Stimulated activated CD8-positive, alpha-beta memory T cell treated with anti-CD3 and anti-CD28 coated beads, Interleukin-15, amount 100 ng/mL, for 24 hours (primary cell): ENCODE measurements around the gene RPP30.
A peak's percentile ranks its signal among the peaks of the same experiment; 100 is the strongest.

Experiments used
- DNase-seq: peaks from one replicate; pipeline ENCODE4 v3.0.0-alpha.2; 2020; ENCODE audit warnings: low read depth

Gene RPP30

GRCh38 chr10:90871766-90872647 lies at the start of gene RPP30:
TSS of gene RPP30 (plus strand) at chr10:90871974. CDS start at chr10:90871987, 13 bp downstream.
- peak; percentile 64 for DNase-seq

- no peak for DNase-seq
These were observed 49.3 kb upstream of the RPP30 start for GRCh38 chr10:90822508-90822907.

GRCh38 chr10:90832111-90832510 lies 39.7 kb upstream of the RPP30 start:
- DNase-seq: no peak

DNA sequence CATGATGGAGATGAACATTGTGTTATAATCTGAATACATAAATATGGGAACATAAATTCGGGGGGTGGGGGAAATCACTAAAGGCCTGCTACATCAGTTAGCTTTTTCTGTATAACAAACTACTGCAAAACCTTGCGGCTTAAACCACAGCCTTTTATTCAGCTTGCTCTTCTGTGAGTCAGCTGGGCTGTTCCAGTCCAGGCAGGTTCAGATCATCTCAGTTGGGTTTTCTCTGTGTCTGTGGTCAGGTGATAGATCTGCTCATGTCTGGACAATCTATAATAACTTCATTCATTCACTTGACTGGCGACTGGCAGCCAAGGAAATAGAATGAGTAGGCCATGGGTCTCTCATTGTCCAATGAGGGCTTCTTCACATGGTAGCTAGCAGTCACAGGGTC lies 37.4 kb upstream of the RPP30 start:
- no peak for DNase-seq

DNA sequence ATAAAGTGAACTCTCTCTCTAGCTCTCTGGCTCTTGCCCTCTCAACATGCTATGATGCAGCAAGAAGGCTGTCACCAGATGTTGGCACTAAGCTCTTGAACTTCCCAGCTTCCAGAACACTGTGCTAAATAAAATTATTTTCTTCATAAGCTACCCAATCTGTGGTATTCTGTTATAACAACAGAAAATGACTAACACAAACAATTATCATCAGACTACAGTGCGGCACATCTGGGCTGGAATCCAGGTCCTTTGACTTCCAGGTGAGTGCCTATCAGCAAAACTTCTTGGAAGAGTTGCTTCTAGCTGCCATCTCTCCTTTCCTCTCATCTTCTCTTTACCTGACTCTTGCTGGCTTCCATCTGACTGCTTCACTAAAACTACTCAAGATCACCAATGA lies 34.3 kb upstream of the RPP30 start:
- DNase-seq: no peak

DNA sequence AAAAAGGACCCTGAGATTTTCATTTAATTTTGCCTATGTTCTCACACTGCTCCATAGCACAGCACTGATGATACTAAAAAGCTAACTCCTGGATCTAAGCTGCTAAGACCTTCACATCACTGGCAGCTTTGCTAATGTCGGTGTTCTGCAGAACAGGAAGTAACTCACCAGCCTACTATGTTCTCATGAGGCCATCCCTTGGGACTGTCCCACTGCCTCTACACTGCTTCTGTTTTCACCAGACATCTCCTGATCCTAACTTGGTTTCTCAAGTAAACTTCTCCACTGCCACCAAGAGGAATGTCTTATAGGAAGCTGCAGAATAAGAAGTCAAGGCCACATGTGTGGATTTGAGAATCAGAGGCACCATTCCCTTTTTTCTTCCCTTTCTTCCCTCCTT lies 29.0 kb upstream of the RPP30 start:
- no peak for DNase-seq

- DNase-seq: no peak
These were observed 26.0 kb upstream of the RPP30 start for GRCh38 chr10:90845726-90846125.

- no peak for DNase-seq
These were observed 25.0 kb upstream of the RPP30 start for GRCh38 chr10:90846746-90847145.

- DNase-seq: no peak
These were observed 24.3 kb upstream of the RPP30 start for GRCh38 chr10:90847436-90847835.

- DNase-seq: no peak
These were observed 21.6 kb upstream of the RPP30 start for GRCh38 chr10:90849956-90850749.

- DNase-seq: no peak
These were observed 16.6 kb upstream of the RPP30 start for GRCh38 chr10:90855126-90855525.

GRCh38 chr10:90856261-90856660 lies 15.5 kb upstream of the RPP30 start:
- no peak for DNase-seq

DNA sequence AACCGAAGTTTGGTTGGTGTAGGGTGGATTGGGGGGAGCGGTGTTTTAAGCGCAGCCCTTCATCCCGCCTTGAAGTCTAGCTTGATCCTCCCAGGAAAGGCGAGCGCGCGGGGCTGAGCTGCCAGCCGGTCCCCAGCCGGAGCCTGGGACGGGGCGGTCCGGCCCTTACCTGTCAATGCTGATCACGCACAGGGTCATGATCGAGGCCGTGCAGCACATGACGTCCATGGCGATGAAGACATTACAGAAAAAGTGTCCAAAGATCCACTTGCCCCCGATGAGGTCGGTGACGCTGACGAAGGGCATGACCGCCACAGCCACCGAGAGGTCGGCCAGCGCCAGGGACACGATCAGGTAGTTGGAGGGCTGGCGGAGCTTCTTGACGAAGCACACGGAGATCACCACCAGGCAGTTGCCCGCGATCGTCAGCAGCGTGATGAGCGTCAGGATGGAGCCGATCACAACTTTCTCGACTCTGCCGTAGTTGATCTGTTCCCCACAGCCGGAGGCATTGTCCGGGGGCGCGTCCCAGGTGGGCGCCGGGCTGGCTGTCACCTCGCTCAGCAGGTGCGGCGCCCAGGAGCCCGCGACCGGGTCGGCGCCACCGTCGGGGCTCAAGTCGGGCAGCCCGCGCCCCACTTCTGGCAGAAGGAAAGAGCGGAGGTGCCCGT lies 14.7 kb upstream of the RPP30 start:
- no peak for DNase-seq

DNA sequence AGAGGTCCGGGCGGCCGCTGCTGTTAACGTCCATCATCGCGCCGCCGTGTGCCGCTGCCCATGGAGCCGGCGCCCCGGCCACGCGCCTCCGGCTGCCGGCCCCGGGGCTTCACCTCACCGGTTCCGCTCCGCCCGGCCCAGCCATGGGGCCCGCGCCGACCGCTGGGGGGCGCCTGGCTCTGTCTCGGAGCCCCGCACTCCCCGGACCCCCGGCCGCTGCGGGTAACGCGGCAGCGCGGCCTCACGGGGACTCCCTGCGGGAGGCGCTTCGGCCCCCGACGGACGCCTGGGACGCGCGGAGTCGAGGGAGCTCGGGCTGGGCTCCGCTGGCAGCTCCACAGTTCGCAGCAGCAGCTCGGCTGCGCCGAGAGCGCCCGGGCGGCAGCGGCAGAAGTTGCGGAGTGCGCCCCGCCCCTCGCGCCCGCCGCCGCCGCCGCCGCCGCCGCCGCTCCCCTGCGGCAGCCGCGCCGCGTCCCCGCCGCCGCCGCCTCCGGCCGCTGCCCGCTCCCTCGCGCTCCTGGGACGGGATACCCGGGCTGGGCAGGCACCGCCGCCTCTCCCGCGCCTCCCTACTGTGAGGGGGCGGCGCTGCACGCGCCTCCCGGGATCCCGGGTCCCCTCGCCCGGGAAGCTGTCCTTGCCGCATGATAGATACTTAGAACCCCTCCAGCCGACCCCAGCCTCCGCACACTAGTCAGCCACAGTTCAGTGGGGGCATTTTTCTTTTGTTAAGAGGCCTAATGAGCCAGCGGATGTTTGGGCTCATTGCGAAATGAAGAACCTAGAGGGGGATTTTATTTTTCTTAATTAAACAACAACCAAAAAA lies 13.9 kb upstream of the RPP30 start, which contains the start of gene HTR7:
Gene HTR7, minus strand, starts transcription at position 405 of the 826 bp plus-strand sequence. Its CDS starts 368 bp downstream, at position 37.
- peak; percentile 27 for DNase-seq

DNA sequence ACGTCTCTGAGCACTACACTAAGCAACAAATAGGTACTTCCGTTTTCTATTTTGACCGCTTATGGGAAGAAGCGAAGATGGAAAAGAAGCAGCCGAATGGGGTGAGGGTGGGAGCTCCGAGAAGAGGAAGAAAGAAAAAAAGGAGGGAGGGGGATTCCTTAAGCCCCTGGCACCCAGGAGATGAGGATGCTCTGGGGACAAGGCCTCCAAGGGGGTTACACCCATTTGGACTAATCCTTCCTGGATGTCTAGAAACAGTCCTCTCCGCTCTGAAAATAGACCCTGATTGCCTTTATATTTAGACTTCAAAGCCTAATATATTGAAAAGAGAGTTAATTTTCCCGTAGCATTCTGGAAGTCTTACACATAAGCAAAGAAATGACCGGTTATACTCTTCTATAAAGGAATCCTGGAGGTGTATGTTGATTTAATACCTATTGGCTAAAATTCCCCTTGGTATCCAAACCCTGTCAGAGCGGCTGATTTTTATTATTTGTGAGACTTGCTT lies 13.3 kb upstream of the RPP30 start:
- no peak for DNase-seq

DNA sequence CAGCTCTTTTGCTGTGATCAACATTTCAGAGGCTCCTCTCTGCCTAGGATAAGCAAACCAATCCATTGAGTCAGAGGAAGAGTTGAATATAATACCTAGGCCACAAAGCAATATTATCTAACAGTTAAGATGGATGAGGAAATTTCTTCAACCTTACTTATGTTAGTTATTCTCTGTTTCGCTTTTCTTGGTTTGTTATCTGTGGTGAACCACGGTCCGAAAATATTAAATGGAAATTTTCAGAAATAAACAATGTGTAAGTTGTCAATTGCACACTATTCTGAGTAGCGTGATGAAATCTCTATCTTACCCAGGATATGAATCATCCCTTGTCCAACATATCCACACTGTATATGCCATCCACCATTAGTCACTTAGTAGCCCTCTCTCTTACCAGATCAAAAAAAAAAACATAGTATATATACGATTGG lies 12.4 kb upstream of the RPP30 start:
- DNase-seq: no peak

DNA sequence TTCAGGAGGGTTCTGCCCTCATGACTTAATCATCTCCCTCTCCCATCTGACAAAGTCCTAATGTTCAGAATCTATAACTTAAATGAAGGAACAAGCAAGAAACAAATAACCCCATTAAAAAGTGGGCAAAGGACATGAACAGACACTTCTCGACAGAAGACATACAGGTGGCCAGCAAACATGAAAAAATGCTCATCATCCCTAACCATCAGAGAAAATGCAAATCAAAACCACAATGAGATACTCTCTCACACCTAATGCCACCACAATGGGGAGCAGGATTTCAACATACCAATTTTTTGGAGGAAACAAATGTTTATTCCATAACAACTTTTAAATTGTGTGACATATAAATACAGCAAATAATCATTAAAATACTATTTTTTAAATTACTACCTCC lies 11.0 kb upstream of the RPP30 start:
- no peak for DNase-seq

GRCh38 chr10:90862908-90863514 lies 8.8 kb upstream of the RPP30 start:
- DNase-seq: no peak

GRCh38 chr10:90865401-90865800 lies 6.4 kb upstream of the RPP30 start:
- no peak for DNase-seq

- DNase-seq: no peak
These were observed 5.7 kb upstream of the RPP30 start for GRCh38 chr10:90866050-90866598.
